H1 (cell line): ENCODE measurements around the gene GOLGA2. TPM values are rescaled to one million over a fixed set of nuclear protein-coding genes. Genes with fewer than 3 reads are reported as not detected.

ENCODE experiments used
- CTCF ChIA-PET: fragments of 300-600 bp; sonication (Branson Sonifier 250); formaldehyde crosslinking; loops from one replicate; lab custom pipeline; 2021; ENCODE audit not compliant: partially characterized antibody; lab: Charles Lee
- POLR2A ChIA-PET: fragments of 300-600 bp; sonication (Branson Sonifier 250); formaldehyde crosslinking; loops from one replicate; lab custom pipeline; 2021; ENCODE audit warnings: inconsistent platforms; ENCODE audit not compliant: partially characterized antibody; lab: Charles Lee
- DNase-seq, 2 experiments: peaks; one replicate each; pipeline versions ENCODE4 v3.0.0 to v3.0.0-alpha.2; 2010 to 2022; ENCODE audit warnings: low spot score in 2 of 2, low read depth in 1 of 2, mixed read lengths in 1 of 2
- FAIRE-seq: peaks from 2 replicates; lab custom pipeline; 2011; peaks lifted over from hg19 to GRCh38; lab: Jason Lieb, UNC
- H2AFZ ChIP-seq: 2 replicates; pipeline ENCODE4 v1.8.1; 2012; ENCODE audit warnings: low read length, inconsistent platforms
- H2AK5ac ChIP-seq: 2 replicates; pipeline ENCODE4 v1.6.1; 2013; ENCODE audit warnings: low read depth, low read length
- H2BK120ac ChIP-seq: replicated peaks from 2 replicates; pipeline ENCODE3; 2013; ENCODE audit warnings: low read depth, low read length, inconsistent platforms
- H2BK12ac ChIP-seq: 2 replicates; pipeline ENCODE4 v1.6.1; 2013; ENCODE audit warnings: low read depth, low read length
- H2BK15ac ChIP-seq: 2 replicates; pipeline ENCODE4 v1.6.1; 2013; ENCODE audit warnings: low read length
- H2BK20ac ChIP-seq: 2 replicates; pipeline ENCODE4 v1.6.1; 2013; ENCODE audit warnings: low read length
- H2BK5ac ChIP-seq: 2 replicates; pipeline ENCODE4 v1.6.1; 2013; ENCODE audit warnings: low read depth, low read length
- H3K14ac ChIP-seq: 2 replicates; pipeline ENCODE4 v1.6.1; 2013; ENCODE audit warnings: inconsistent platforms; ENCODE audit not compliant: insufficient read length
- H3K18ac ChIP-seq: 2 replicates; pipeline ENCODE4 v1.6.1; 2013; ENCODE audit warnings: low read length; ENCODE audit errors: extremely low read depth
- H3K23ac ChIP-seq: 2 replicates; pipeline ENCODE4 v1.6.1; 2013; ENCODE audit warnings: inconsistent platforms; ENCODE audit not compliant: insufficient read length
- H3K23me2 ChIP-seq: 2 replicates; pipeline ENCODE4 v1.6.1; 2013; ENCODE audit warnings: low read depth, low read length
- H3K27ac ChIP-seq: 2 replicates; pipeline ENCODE4 v1.6.1; 2011; ENCODE audit warnings: low read depth, low read length, inconsistent platforms
- H3K27me3 ChIP-seq, 4 experiments: replicated peaks in 1 of 4; 1 replicate in 1 of 4; 2 replicates in 3 of 4; pipeline versions ENCODE4 v1.6.1 to v1.8.1; 2011 to 2013; ENCODE audit warnings: low read length in 3 of 4, mild to moderate bottlenecking in 3 of 4, inconsistent platforms in 2 of 4, mixed read lengths in 2 of 4, moderate library complexity in 1 of 4; ENCODE audit not compliant: control insufficient read depth in 3 of 4, insufficient read depth in 3 of 4; ENCODE audit errors: extremely low read depth in 1 of 4
- H3K36me3 ChIP-seq, 4 experiments: 2 replicates each; pipeline versions ENCODE4 v1.6.1 to v1.8.1; 2011 to 2013; ENCODE audit warnings: mild to moderate bottlenecking in 4 of 4, low read length in 3 of 4, moderate library complexity in 2 of 4, control low read depth in 1 of 4, inconsistent platforms in 1 of 4; ENCODE audit not compliant: insufficient read depth in 4 of 4, control insufficient read depth in 2 of 4
- H3K4ac ChIP-seq: replicated peaks from 2 replicates; pipeline ENCODE3; 2013; ENCODE audit warnings: low read length, low read depth, mixed read lengths, inconsistent platforms; ENCODE audit not compliant: insufficient read length
- H3K4me1 ChIP-seq, 4 experiments: replicated peaks in 1 of 4; 1 replicate in 1 of 4; 2 replicates in 3 of 4; pipeline versions ENCODE4 v1.6.1 to v1.8.1; 2011 to 2013; ENCODE audit warnings: low read length in 3 of 4, inconsistent platforms in 2 of 4, mixed read lengths in 1 of 4; ENCODE audit not compliant: insufficient read depth in 4 of 4, control insufficient read depth in 3 of 4
- H3K4me2 ChIP-seq, 2 experiments: 2 replicates each; pipeline versions ENCODE4 v1.6.1 to v1.8.1; 2011 to 2013; ENCODE audit warnings: low read depth in 2 of 2, low read length in 2 of 2, control low read depth in 1 of 2, inconsistent platforms in 1 of 2, mild to moderate bottlenecking in 1 of 2; ENCODE audit not compliant: insufficient read depth in 1 of 2
- H3K4me3 ChIP-seq, 4 experiments: fragments of 200-600, 300-600 bp in 1 of 4; sonication (generic), shearing (Covaris generic), sonication (Bioruptor Twin) in 1 of 4; 2 replicates each; pipeline versions ENCODE4 v1.5.1 to v1.8.1; 2011 to 2016; ENCODE audit warnings: low read length in 4 of 4, low read depth in 3 of 4, control low read depth in 2 of 4, inconsistent platforms in 2 of 4, mild to moderate bottlenecking in 2 of 4, mixed read lengths in 1 of 4, moderate library complexity in 1 of 4; ENCODE audit not compliant: insufficient read depth in 2 of 4; ENCODE audit errors: extremely low read depth in 1 of 4
- H3K56ac ChIP-seq: replicated peaks from 2 replicates; pipeline ENCODE3; 2013; ENCODE audit warnings: low read depth, mild to moderate bottlenecking, mixed read lengths, low read length, inconsistent platforms; ENCODE audit not compliant: insufficient read length
- H3K79me1 ChIP-seq: 2 replicates; pipeline ENCODE4 v1.6.1; 2013; ENCODE audit warnings: low read depth, low read length, control low read depth
- H3K79me2 ChIP-seq, 2 experiments: 2 replicates each; pipeline versions ENCODE4 v1.6.1 to v1.8.1; 2012 to 2013; ENCODE audit warnings: low read length in 2 of 2, mild to moderate bottlenecking in 2 of 2, inconsistent platforms in 1 of 2; ENCODE audit not compliant: insufficient read depth in 2 of 2, control insufficient read depth in 1 of 2
- H3K9ac ChIP-seq, 4 experiments: replicated peaks in 1 of 4; 1 replicate in 1 of 4; 2 replicates in 3 of 4; pipeline versions ENCODE4 v1.6.1 to v1.8.1; 2011 to 2013; ENCODE audit warnings: low read depth in 3 of 4, low read length in 3 of 4, control low read depth in 2 of 4, mild to moderate bottlenecking in 2 of 4, moderate library complexity in 2 of 4, inconsistent platforms in 1 of 4; ENCODE audit errors: extremely low read depth in 1 of 4
- H3K9me3 ChIP-seq, 2 experiments: 2 replicates each; pipeline versions ENCODE4 v1.6.1 to v1.8.1; 2012 to 2013; ENCODE audit warnings: mild to moderate bottlenecking in 2 of 2, moderate library complexity in 2 of 2, control low read depth in 1 of 2, inconsistent platforms in 1 of 2, low read depth in 1 of 2, low read length in 1 of 2, mixed read lengths in 1 of 2; ENCODE audit not compliant: insufficient read depth in 2 of 2
- H4K20me1 ChIP-seq, 2 experiments: replicated peaks in 1 of 2; 2 replicates each; pipeline versions ENCODE3 to v1.8.1; 2011 to 2013; ENCODE audit warnings: inconsistent platforms in 2 of 2, low read length in 2 of 2, mild to moderate bottlenecking in 1 of 2; ENCODE audit not compliant: insufficient read depth in 2 of 2, control insufficient read depth in 1 of 2
- H4K5ac ChIP-seq: 2 replicates; pipeline ENCODE4 v1.6.1; 2013; ENCODE audit warnings: low read length, low read depth, mixed read lengths, inconsistent platforms; ENCODE audit not compliant: insufficient read length
- H4K8ac ChIP-seq: 2 replicates; pipeline ENCODE4 v1.8.0; 2013; ENCODE audit warnings: mild to moderate bottlenecking, moderate library complexity, low read length, inconsistent platforms; ENCODE audit not compliant: insufficient read depth; ENCODE audit errors: extremely low read depth
- H4K91ac ChIP-seq: replicated peaks from 2 replicates; pipeline ENCODE3; 2013; ENCODE audit warnings: low read length, mixed read lengths, inconsistent platforms; ENCODE audit not compliant: insufficient read length
- HDAC2 ChIP-seq, 2 experiments: fragments of 300-600 bp in 1 of 2; sonication (generic) in 1 of 2; IDR thresholded peaks; 2 replicates each; pipeline ENCODE4 v1.6.1; 2011 to 2012; ENCODE audit warnings: low read depth in 2 of 2, low read length in 2 of 2, mild to moderate bottlenecking in 2 of 2, moderate library complexity in 2 of 2, borderline replicate concordance in 1 of 2, inconsistent platforms in 1 of 2
- PHF8 ChIP-seq: fragments of 200-600 bp; sonication (generic); conservative IDR thresholded peaks from 2 replicates; pipeline ENCODE4 v1.7.1; 2012; ENCODE audit warnings: low read depth, mild to moderate bottlenecking, inconsistent platforms, low read length, moderate library complexity
- POLR2A ChIP-seq, 2 experiments: IDR thresholded peaks; 1 replicate in 1 of 2; 2 replicates in 1 of 2; pipeline ENCODE4 v1.6.1; 2011; ENCODE audit warnings: low read depth in 2 of 2, low read length in 2 of 2, mild to moderate bottlenecking in 2 of 2; ENCODE audit errors: control extremely low read depth in 1 of 2
- POU5F1 ChIP-seq: IDR thresholded peaks from 2 replicates; pipeline ENCODE4 v1.6.1; 2011; ENCODE audit warnings: low read depth, mild to moderate bottlenecking, low read length, moderate library complexity
- RAD21 ChIP-seq, 2 experiments: IDR thresholded peaks in 1 of 2; conservative IDR thresholded peaks in 1 of 2; 2 replicates each; pipeline ENCODE4 v1.6.1; 2011; ENCODE audit warnings: low read depth in 2 of 2, low read length in 2 of 2, improper control_type of control experiment in 1 of 2, inconsistent platforms in 1 of 2, mild to moderate bottlenecking in 1 of 2, moderate library complexity in 1 of 2
- SIRT6 ChIP-seq: IDR thresholded peaks from one replicate; pipeline ENCODE4 v1.7.1; 2012; ENCODE audit warnings: low read length, inconsistent platforms
- SRF ChIP-seq: IDR thresholded peaks from 2 replicates; pipeline ENCODE4 v1.6.1; 2011; ENCODE audit warnings: mild to moderate bottlenecking, low read depth, low read length, moderate library complexity
- TAF1 ChIP-seq: IDR thresholded peaks from 2 replicates; pipeline ENCODE4 v1.6.1; 2011; ENCODE audit warnings: mild to moderate bottlenecking, low read depth, low read length
- TBP ChIP-seq: IDR thresholded peaks from 2 replicates; pipeline ENCODE4 v1.6.1; 2011; ENCODE audit warnings: low read depth, low read length, improper control_type of control experiment
- TCF12 ChIP-seq: IDR thresholded peaks from 2 replicates; pipeline ENCODE4 v1.6.1; 2011; ENCODE audit warnings: low read depth, mild to moderate bottlenecking, low read length
- WGBS, 2 experiments: shearing (Covaris generic) in 1 of 2; methylation state at CpG; one replicate each; pipeline versions ENCODE4 v1.1.6 to v1.1.7; 2013 to 2015; ENCODE audit warnings: low lambda C conversion rate in 2 of 2, mixed read lengths in 2 of 2, inconsistent platforms in 1 of 2, low coverage in 1 of 2, missing lambda C conversion rate in 1 of 2; ENCODE audit not compliant: insufficient replicate concordance in 2 of 2, insufficient coverage in 1 of 2, insufficient read length in 1 of 2; ENCODE audit errors: extremely low coverage in 1 of 2, missing lambda C conversion rate in 1 of 2; 5-methylcytosine and 5-hydroxymethylcytosine counted together
- polyA plus RNA-seq, 7 experiments: library from polyadenylated mRNA; depleted of rRNA in 3 of 7; stranded (reverse) in 5 of 7; unstranded in 2 of 7; fragments of >200 nt in 5 of 7; fragments of 200-250 nt in 2 of 7; gene quantifications; 1 replicate in 5 of 7; 2 replicates in 1 of 7; 4 replicates in 1 of 7; pipeline versions ENCODE4 v1.2.1 to v1.2.3, GENCODE V29; 2011 to 2013; ENCODE audit warnings: missing spikeins in 2 of 7, mixed read lengths in 2 of 7
- total RNA-seq: library from RNA; stranded (reverse); fragmentation: NEBNext Ultra II Directional; extraction: Animal tissue kit (Norgen Biotek cat#: 25700); gene quantifications from 2 replicates; pipeline ENCODE4 v1.2.1, GENCODE V29; 2021

Gene GOLGA2
- total and polyA plus RNA-seq, 2 of the 8 experiments (the other 6 are each of a cell fraction or from before 2014, with no cell fraction given), result 13.1 to 43.6 TPM

- Histone ChIP-seq H2BK20ac (peak overlapping the region; percentile 75), H2BK15ac (peak overlapping the region; percentile 34; the same call in 1 of the 2 replicates), H3K18ac (peak overlapping the region; percentile 3; the same call in 1 of the 2 replicates), H3K56ac (no peak overlapping the region), H2AK5ac (peak overlapping the region; percentile 1; the same call in 1 of the 2 replicates), H3K23ac (no peak overlapping the region), H3K23me2 (peaks cover 12% of the 10 kb centered on the region; the same call in 1 of the 2 replicates), H3K27me3 (no peaks in the 10 kb centered on the region; a peak in 1 of 7 replicates), H3K4me1 (peaks cover 3 to 19% (median 10%) of the 10 kb centered on the region in 4 experiments), H3K79me2 (no peaks in the 10 kb centered on the region), H2BK5ac (peak overlapping the region; percentile 22; the same call in 1 of the 2 replicates), H4K5ac (no peak overlapping the region), H3K9ac (peak overlapping the region in 1 of 4 experiments; percentile 1; a peak in 1 of 7 replicates), H3K4me3 (no peak overlapping the region), H3K14ac (no peak overlapping the region), H4K20me1 (peaks cover 2 to 8% of the 10 kb centered on the region in 2 experiments), H3K27ac (no peak overlapping the region), H4K91ac (peak overlapping the region; percentile 86), H3K79me1 (no peaks in the 10 kb centered on the region), H3K9me3 (no peaks in the 10 kb centered on the region), H2BK12ac (peak overlapping the region; percentile 77), H2AFZ (no peak overlapping the region), H4K8ac (no peak overlapping the region), H3K4ac (peak overlapping the region; percentile 27), H2BK120ac (no peak overlapping the region), H3K36me3 (peaks cover 0 to under 1% (median 0%) of the 10 kb centered on the region in 4 experiments; a peak in 1 of 8 replicates), H3K4me2 (no peak overlapping the region)
- POLR2A ChIA-PET, result interaction anchor here (0.9 to 2.1 kb wide), 7 partner anchors 10 to 86 kb away, joined by 3 to 10 read pairs (median 4); partner anchors contain the start of gene BBLN
- CTCF ChIA-PET, result interaction anchor here (0.6 to 4.1 kb wide), 6 partner anchors 9 to 805 kb away, joined by 3 to 22 read pairs (median 3); partner anchors contain the start of gene DNM1
- FAIRE-seq (no peak), DNase-seq (no peak)
- no peak for TF ChIP-seq RAD21 (IDR thresholded peaks at IDR 0.05 in 1 of 2, conservative IDR thresholded peaks at IDR 0.05 in 1 of 2; ENCODE audit: low read depth in 2 of 2, low read length in 2 of 2)
- TF ChIP-seq TAF1, result no peak
- no peak for TF ChIP-seq POLR2A (IDR thresholded peaks at IDR 0.05; ENCODE audit: control extremely low read depth in 1 of 2, low read depth in 2 of 2, low read length in 2 of 2)
- TF ChIP-seq TBP, result no peak
- no peak for TF ChIP-seq TCF12
- TF ChIP-seq SRF, result no peak
- TF ChIP-seq PHF8, result no peak
- no peak for TF ChIP-seq SIRT6
- TF ChIP-seq POU5F1, result no peak
- TF ChIP-seq HDAC2 (IDR thresholded peaks at IDR 0.05; ENCODE audit: borderline replicate concordance in 1 of 2, low read depth in 2 of 2, low read length in 2 of 2), result no peak
- 85% methylated on average over 12 of the region's 13 CpGs; no CpG with 5 or more reads in 1 of the 2 experiments for WGBS, 2 experiments
These were observed 30.2 kb downstream of the GOLGA2 start for GRCh38 chr9:128245421-128246151.
